H1 (cell line): ENCODE measurements around the gene STXBP6. TPM values are rescaled to one million over a fixed set of nuclear protein-coding genes. Genes with fewer than 3 reads are reported as not detected.

Source experiments
- CHD7 ChIP-seq: fragments of 300-600 bp; sonication (generic); IDR thresholded peaks from 2 replicates; pipeline ENCODE4 v1.7.1; 2012; ENCODE audit warnings: low read length, moderate library complexity, mild to moderate bottlenecking, inconsistent platforms; ENCODE audit not compliant: insufficient replicate concordance
- CREB1 ChIP-seq: IDR thresholded peaks from 2 replicates; pipeline ENCODE4 v1.6.1; 2012; ENCODE audit warnings: inconsistent platforms
- polyA plus RNA-seq, 7 experiments: library from polyadenylated mRNA; depleted of rRNA in 3 of 7; stranded (reverse) in 5 of 7; unstranded in 2 of 7; fragments of >200 nt in 5 of 7; fragments of 200-250 nt in 2 of 7; gene quantifications; 1 replicate in 5 of 7; 2 replicates in 1 of 7; 4 replicates in 1 of 7; pipeline versions ENCODE4 v1.2.1 to v1.2.3, GENCODE V29; 2011 to 2013; ENCODE audit warnings: missing spikeins in 2 of 7, mixed read lengths in 2 of 7
- total RNA-seq: library from RNA; stranded (reverse); fragmentation: NEBNext Ultra II Directional; extraction: Animal tissue kit (Norgen Biotek cat#: 25700); gene quantifications from 2 replicates; pipeline ENCODE4 v1.2.1, GENCODE V29; 2021

Gene STXBP6
- total and polyA plus RNA-seq, 2 of the 8 experiments (the other 6 are each of a cell fraction or from before 2014, with no cell fraction given): 9.4 to 18.1 TPM

GRCh38 chr14:24978862-24979724 lies 70.9 kb downstream of the STXBP6 start (continued):
- TF ChIP-seq CHD7: no peak
- TF ChIP-seq CREB1: no peak
